Measurements from ENCODE around the gene RABGGTA.

DNA sequence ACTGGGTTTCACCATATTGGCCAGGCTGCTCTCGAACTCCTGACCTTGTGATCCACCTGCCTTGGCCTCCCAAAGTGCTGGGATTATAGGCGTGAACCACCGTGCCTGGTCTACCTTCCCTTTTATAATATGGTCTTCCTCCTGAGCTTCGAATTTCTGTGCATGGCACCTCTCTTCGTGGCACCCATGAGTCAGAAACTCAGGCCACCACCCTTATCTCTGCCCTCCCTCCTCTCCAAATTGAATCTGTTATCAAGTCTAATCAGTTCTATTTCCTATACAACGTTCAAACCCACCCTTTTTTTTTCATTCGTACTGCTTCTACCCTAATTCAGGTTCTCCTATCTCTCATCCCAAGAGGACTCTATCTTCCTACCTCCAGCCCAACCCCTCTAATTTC is 24.0 kb downstream of the RABGGTA start:
- TF ChIP-seq, protein P1, sequence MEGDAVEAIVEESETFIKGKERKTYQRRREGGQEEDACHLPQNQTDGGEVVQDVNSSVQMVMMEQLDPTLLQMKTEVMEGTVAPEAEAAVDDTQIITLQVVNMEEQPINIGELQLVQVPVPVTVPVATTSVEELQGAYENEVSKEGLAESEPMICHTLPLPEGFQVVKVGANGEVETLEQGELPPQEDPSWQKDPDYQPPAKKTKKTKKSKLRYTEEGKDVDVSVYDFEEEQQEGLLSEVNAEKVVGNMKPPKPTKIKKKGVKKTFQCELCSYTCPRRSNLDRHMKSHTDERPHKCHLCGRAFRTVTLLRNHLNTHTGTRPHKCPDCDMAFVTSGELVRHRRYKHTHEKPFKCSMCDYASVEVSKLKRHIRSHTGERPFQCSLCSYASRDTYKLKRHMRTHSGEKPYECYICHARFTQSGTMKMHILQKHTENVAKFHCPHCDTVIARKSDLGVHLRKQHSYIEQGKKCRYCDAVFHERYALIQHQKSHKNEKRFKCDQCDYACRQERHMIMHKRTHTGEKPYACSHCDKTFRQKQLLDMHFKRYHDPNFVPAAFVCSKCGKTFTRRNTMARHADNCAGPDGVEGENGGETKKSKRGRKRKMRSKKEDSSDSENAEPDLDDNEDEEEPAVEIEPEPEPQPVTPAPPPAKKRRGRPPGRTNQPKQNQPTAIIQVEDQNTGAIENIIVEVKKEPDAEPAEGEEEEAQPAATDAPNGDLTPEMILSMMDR (IDR thresholded peaks at IDR 0.05; ENCODE audit: insufficient read depth, low read length): no peak
- TF ChIP-seq SPI1 (IDR thresholded peaks at IDR 0.05; ENCODE audit: borderline replicate concordance, low read depth): no peak
